ENCODE measurements around the gene LTBP2.

LTBP2 gene

DNA sequence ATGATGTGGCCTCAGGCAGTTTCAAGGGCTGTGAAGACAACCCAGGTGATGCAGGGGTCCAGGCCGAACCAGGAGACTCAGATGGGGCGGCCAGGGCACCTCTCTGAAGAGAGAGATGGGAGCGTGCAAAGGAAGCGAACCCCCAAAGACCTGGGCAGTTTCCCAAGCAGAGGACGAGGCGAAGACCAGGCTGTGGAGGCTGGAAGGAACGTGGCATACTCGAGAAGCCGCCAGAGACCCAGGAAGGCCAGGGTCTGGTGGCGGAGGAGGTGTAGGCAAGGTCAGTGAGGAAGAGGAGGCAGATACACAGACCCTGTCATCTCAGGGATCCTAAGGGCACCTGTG, 24.7 kb downstream of the LTBP2 start:
- DNase-seq = no peak

DNA sequence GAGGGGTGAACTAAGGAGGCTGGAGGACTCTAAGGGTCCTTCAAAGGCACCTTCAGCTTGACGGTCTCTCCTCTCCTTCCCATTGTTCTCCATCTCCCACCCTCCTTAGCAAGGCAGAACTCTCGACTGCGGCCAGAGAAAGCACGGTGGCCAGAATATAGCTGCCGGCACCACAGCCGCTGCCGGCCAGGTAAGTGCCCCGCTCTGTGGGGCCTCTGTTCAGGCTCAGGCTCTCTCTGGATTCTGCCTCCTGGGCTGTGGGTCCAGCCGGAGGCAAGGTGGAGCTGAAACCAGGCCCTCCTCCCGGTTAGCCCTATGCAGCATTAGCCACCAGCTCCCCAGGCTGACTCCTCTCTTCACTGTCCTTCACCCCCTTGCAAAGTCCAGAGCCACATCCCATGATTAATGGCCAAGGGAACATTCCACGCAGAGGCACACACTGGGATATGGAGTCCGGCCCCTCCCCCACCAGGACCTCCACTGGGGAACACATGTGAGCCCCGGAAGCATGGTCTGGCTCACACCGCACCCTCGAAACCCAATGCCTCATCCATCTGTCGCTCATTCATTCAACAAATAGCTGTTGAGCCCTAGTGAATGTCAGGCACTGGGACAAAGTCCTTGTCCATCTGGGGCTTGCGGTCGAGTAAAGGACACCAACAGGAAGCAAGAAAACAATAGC, 25.2 kb downstream of the LTBP2 start:
- no peak for DNase-seq

DNA sequence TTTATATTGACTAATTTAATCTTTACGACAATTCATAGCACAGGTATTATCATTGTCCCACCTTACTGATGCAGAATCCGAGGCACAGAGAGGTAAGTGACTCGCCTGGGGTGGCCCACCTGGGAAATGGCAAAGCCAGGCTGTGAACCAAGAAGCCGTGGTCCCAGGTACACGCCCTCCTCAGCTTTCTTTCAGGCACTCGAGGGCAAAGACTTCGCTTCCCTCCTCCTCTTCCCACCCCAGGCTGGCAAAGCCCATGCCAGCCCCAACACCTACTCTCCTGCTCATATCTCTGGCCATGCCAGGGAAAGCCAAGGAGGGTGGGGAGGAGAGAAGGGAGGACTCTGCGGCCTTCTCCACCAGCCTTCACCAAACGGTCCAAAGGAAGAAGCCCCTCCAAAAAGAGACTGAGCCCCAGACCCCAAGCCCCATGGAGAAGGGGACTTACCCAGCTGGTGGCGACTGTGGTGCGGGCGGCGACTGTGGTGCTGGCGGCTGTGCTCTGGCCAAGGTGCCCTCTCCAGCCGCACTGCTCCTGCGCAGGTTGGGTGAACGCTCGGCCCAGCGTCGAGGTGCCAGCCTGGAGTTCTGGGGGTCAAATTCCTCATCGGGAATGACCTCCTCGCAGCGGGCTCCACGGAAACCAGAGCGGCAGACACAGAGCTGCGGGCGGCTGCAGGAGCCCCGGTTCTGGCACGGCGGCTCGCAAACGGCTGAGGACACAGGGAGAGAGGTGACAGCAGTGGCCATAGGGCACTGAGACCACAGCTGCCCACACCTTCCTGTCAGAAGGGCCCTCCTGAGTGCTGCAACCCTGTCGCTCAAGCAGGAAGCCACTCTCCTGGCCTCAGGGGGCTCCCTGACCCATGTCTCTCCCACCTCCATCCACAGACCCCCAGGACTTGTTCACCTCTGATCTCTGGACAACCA, 26.4 kb downstream of the LTBP2 start:
- DNase-seq = no peak

DNA sequence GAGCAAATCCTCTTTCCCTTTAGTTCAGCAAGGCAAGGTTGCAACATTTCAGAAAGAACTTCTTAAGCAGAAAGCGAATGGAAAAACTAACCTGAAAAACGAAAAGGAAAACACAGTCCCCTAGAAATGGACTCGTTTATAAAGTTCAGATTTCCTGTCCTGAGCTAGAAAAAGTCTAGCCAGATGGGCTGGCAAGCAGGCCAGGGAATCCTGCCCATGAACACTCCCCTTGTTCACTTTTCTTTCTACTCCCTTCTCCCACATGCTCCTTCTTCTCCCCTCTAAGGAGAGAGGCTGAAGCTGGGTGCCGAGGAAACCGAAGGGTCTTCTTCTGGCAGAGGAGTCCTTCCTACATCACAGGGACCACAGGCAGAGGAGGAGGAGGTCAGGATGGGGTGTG, 27.1 kb downstream of the LTBP2 start:
- DNase-seq = no peak

DNA sequence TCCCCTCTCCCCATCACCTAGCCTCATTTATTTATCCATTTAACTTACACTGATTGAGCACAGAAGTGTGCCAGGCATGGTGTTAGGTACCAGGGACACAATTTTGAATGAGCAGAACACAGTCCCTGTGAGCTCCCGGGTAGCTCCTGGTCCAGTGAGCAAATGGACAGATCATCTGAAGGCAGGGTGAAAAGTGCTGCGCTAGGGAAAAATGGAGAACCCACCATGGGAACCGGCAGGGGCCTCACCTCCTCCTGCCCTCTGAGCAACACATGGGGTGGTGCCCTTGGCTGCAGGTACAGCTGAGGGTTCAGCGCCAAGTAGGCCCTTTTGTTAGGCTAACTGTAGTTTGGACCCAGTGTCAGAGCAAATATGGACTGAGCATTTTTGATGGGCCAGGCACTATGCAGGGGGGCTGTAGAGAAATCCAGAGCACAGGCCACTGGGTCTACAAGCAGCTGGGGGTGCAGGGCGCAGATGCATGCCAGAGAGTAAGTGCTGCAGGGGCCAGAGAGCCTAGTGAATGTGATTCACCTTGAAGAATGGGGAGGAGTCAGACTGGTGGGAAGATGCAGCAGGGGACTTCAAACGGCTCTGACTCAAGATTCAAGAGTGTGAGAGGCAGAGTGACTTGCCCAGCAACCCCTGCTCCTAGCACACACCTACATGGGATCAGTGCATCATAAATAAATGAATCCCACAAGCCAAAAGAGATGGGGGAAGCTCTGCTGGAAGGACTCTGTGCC, 28.2 kb downstream of the LTBP2 start:
- DNase-seq = no peak

DNA sequence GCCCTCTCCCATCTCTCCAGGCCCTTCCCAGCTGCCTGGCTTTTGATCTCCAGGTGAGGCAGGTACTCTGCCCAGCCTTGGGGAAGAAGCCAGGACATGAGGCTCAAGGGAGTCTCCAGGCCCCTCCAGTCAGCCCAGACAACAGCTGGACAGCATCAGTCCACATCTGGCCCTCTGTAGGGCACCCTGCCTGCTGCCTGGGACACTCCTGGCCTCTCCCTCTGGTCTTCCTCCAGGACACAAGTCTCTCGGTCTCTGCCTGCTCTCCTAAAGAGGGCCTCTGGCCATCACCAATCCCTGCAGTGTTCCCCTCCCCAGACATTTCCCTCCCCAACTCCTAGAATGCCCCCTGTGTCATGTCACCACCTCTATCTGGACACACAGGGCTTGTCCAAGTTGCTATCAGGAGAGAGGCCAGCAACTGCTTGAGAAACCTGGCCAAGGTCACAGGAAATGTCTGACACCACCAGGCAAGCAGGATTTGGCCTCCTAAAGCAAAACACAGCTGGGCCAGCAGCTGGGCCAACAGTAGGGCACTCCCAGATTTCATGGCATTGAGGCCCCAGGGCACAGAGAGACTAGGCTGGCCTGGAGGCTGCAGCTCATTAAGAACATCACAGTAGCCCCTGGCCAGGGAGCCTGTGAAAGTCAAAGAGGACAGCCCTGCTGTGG, 29.0 kb downstream of the LTBP2 start:
- DNase-seq = no peak

DNA sequence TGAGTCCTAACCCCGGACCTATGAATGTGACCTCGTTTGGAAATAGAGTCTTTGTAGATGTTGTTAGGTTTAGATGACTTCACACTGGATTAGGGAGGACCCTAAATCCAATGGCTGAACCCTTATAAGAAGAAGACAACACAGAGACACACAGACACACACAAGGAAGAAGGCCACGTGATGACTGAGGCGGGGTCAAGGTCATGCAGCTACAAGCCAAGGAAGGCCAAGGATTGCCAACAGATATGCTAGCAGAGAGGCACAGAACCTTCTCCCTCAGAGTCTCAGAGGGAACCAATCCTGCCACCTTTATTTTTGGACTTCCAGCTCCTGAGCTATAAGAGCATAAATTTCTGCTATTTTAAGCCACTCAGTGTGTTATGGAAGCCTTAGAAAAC, 31.8 kb downstream of the LTBP2 start:
- DNase-seq = no peak

DNA sequence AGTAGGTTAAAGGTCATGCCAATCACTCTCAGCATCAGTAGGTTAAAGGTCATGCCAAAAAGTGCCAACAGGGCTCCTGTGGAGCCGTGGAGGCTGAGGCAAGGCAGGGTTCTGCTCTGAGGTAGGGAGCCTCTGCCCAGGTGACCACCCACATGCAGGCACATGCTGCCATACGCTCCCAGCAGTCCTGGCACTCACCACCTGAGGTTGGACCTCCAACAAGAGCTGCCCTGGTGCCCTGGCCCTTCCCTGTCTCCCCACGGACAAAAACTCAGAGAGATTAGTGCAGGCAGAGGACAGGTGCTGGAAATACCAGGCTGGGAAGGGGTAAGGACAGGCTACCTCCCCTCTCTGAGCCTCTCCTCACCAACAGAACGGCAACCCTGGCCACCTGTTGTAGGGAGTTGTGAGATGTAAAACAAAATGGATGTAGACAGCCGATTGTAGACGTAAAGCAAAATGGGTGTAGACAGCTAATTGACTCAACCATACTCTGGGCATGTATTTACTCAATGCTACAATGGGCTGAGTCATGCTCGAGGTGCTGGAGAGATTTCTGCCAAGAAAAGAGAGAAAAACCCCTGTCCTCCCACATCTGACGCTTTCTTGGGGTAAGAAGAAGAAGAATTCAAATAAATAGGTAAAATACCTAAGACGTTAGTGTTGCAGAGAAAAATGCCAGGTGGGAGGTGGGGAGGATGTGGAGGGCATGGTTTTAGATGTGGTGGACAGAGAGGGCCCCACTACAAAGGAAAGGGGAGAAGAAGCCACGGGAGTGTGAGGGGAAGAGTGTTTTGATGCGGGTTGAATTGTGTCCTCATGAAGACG, 32.4 kb downstream of the LTBP2 start:
- peak; percentile 53 to 62 (median 62) for DNase-seq

DNA sequence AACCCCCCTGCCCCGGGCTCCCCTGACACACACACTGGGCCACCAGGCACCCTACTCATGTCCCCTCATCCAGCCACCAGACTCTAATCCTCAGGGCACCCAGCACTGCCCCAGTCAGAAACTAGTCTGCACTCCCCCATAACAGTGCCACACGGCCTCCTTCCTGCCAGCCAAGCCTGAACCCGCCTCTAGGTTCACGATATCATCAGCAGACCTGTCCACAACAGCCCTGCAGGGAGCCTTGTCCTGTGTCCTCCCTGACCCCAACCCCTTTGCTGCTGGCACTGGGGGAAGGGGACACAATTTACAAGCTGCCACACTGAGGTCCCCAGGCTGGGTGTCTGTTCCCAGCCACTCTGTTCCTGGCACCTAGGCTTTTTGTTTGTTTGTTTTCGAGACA, 33.6 kb downstream of the LTBP2 start:
- DNase-seq = no peak

DNA sequence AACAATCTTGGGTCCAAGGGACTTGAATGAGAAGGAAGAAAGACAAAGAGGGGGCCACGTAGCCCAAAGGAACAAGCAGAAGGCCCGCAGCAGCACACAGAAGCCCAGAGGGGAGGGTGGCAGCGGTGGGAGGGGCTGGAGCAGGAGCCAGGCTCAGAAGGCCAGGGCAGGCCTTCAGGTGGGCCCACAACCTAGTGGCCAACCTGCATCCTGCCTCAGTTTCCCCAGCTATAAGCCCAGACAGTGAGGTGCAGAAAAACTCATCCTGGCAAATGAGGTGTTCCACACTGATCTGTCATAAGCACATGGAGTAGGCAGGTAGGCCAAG, 34.1 kb downstream of the LTBP2 start:
- no peak for DNase-seq

DNA sequence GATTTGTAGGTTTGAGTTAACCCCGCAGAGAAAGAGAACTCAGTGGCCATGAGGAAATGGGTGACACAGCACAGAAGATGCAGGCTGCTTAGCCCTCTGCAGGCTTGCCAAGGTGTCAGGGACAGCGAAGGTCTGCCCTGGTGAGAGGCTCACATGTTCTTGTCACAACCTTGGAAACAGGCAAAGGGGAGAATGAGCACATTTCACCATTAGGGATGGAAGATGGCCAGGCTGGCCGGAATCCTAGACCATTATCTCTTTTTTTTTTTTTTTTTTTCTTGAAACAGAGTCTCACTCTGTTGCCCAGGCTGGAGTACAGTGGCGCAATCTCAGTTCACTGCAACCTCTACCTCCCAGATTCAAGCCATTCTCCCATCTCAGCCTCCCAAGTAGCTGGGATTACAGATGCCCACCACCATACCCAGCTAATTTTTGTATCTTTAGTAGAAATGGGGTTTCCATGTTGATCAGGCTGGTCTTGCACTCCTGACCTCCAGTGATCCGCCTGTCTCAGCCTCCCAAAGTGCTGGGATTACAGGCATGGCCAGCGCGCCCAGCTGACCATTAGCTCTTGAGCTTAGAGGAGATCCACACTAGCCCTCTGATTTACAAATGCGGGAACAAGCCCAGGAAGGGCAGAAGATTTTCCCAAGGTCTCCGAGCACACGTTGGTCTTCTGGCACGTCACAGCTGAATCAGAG, 34.6 kb downstream of the LTBP2 start:
- DNase-seq = peak in 1 of 3 donors; percentile 26

DNA sequence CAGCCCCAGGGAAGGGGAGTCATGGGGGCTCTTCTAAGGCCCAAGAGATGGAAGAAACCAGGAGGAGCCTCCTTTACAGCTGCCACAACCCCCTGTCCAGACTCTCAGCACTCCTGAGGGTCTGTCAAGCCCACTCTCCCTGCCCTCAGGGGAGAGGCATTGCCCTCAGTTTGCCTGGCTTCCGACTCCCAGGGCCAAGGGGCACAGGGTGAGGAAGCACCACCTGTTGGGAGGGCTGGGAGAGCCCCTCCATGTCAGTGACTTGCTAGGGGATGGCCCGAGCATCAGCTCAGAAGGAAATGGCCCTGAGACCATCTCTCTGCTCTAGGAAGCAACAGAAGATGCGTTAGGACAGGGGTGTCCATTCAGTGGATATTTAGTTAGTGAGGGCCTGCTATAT, 36.1 kb downstream of the LTBP2 start:
- DNase-seq = no peak

DNA sequence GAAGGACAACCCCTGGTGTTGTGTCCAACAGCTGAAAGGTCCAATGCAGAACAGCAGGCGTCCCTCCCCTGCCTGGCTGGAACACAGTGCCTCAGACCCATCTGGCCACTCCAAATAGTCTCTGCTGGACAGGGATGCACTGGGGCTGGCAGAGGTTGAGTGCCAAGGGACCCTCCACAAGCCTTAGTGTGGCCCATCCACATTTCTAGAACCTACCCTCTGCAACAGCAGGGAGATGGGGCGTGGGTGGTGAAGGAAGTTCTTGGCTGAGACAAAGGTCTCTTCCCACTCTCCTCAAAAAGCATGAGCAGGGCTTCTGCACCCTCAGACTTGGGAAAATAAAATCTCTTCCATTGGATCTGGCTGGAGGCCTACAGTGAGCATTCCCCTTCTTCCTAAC, 36.5 kb downstream of the LTBP2 start:
- peak; percentile 27 to 36 (median 32) for DNase-seq

DNA sequence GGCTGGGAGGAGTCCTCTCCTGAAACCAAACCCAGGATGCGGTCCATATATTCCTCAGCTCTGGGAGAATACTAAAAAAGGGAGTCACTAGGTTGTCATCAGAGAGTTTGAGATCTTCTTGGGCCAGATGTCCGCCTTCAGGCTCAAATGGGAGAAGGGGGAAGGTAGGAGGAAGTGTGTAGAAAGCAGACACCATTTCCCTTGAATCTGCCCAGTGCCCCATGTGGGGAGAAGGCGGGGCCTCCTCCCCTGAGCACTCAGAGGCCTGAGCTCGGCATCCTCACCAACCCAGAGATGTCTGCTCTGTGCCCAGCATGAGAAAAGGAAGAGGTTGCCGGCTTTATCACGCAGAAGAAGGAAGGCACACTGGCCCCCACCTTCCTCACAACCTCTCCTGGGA, 37.3 kb downstream of the LTBP2 start:
- DNase-seq = peak; percentile 32 to 47 (median 43)

DNA sequence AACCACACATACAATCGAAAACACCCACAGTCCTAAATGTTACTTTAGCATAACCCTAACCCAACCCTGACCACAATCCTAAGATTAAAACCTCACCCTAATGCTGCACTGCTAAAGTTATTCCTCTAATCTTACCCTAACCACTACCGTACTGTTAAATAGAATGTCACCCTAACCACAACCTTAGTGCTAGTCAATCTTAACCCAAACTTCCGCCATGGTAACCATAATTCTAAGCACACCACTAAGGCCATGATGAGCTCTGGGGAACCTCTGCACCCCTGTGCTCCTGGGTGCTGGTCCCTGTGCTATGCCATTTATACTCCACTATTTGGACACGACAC, 38.0 kb downstream of the LTBP2 start:
- DNase-seq = no peak

DNA sequence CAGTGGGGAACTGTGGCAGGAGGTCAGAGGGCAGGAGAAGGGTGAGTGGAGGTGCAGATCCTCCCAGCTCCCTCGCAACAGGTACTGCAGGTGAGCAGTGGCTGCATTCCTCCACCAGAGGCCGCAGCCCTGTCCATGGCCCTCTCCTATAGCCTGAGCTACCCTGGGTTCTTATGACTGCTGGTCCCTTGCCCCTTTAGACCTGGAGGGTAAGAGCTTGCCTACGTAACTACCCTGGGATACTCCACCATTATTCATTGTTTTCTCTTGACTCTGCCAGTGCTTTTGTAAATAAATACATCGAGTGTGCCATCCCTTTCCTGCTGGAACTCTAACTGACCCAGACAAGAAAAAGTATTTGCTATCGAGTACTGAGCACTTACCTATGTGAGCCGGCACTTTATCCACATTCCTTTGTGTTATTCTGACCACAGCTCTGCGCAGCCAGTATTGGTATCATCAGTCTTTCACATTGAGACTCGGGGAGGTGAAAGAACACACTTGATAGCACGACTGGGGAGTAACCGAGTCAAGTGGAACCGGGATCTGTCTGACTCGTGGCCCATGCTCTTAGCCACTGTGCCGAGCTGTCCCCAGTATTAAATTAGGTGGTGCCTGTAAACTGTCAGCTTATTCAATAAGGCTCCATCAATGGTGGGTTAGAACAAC, 38.5 kb downstream of the LTBP2 start:
- no peak for DNase-seq

DNA sequence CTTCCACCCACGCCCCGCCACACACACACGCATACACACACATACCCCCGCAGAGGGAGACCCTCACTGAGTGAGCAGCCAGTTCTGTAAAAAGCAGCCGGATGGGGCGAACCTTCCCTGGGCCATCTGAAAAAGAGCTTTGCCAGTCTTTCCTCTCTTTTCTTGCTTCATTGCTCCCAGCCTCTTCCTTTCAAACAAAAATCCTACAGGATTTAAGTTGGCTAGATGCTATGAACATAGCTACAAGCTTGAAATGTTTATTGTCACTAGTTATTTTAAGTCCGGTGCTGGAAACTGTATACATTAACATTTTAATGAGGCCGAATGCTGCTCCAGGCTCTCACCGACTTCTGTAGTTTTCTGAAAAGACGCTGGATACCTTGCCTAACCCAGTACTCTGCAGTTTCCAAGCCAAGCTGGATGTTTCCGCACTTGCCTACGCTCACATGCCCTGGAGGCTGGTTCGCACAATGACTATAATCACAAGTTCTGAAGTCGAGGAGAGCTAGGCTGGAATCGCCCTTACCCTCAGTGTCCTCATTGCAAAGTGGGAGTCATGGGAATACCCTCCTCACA, 39.2 kb downstream of the LTBP2 start:
- DNase-seq = peak in 2 of 3 donors; percentile 37 to 44

DNA sequence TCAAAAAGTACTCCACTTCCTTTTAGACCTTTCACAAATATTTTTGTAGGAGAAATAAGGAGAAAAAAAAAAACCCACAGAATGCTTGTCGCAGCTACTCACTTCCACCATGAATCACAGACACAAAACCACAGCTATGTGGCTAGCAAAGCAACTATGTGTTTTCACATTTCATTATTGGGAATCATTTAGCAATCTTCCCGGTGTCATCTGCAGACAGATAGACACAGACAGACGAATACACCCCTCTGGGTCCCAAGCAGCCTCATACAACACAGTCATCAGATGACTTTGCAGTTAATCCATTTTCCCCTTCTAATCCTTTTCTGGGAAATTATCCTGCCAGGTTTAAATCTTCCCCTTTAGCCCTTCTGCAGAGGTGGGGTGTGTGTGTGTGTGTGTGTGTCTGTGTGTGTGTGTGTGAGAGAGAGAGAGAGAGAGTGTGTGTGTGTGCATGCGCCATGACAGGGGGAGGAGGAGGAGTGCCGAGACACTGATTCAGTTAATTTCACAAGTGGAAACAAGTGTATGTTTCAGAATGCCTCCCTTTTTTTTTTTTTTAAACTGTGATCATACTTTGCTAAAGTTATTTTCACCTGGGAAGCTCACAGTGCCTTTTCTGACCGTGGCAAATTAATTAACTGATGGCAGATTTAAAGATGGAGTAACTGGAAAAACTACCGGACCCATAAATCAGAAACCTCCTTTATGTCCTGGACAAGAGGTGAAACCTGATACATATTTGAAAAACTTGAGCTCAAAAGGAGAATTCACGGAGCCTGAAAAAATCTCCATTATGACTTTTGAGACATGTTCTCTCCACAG, 39.9 kb downstream of the LTBP2 start:
- peak; percentile 82 to 98 (median 94) for DNase-seq

DNA sequence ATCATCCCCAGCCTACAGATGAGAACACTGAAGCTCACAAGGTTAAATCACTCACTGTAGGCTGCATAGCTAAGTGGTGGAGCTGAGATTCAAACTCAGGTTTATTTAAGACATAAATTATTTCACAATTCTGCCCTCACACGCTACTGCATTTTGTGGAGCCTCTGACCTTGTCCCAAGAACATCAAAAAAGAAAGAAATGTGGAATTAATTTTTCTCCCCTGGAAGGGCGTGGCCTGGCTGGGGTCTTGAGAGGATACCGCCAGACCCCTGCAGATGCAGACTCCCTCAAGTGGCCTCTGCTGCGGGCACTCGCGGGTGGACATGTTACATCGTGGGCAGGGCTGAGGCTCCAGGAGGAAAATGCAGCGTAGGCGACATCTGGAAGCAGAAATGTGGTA, 40.6 kb downstream of the LTBP2 start:
- DNase-seq = peak in 2 of 3 donors; percentile 28 to 39

DNA sequence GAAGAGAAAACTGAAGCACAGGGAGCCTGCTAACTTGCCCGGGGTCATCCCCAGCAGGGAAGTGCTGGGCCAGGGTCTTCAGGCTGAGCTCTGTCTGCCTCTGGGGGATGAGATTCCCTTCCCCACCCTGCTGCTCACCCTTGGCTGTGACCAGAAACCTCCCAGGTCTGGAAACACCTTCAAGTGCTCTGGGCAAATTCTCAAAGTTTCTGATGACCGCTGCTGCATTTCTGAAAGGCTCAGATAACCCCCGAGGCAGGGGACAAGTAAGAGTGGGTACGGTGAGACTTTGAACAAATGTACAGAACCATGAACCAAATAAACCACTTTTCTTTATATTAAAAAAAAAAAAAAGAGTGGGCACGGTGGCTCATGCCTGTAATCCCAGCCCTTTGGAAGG, 41.3 kb downstream of the LTBP2 start:
- DNase-seq = no peak
